Measurements from ENCODE around the gene PLOD2.

GRCh38 chr3:146035366-146035765 is 125.6 kb downstream of the PLOD2 start:
- TF ChIP-seq POLR2A (IDR thresholded peaks at IDR 0.05) = no peak
- no peak for TF ChIP-seq CTCF (IDR thresholded peaks at IDR 0.05)
